C4-2B (cell line): ENCODE data around the gene RAB3B.

Source experiments
- ZFX ChIP-seq: fragments of 450-650 bp; IDR thresholded peaks from 2 replicates; pipeline ENCODE4 v1.6.1; 2017
- TF ChIP-seq, protein P1 (sequence below): fragments of 450-650 bp; conservative IDR thresholded peaks from 2 replicates; pipeline ENCODE4 v1.5.1; 2017; ENCODE audit warnings: mild to moderate bottlenecking

DNA sequence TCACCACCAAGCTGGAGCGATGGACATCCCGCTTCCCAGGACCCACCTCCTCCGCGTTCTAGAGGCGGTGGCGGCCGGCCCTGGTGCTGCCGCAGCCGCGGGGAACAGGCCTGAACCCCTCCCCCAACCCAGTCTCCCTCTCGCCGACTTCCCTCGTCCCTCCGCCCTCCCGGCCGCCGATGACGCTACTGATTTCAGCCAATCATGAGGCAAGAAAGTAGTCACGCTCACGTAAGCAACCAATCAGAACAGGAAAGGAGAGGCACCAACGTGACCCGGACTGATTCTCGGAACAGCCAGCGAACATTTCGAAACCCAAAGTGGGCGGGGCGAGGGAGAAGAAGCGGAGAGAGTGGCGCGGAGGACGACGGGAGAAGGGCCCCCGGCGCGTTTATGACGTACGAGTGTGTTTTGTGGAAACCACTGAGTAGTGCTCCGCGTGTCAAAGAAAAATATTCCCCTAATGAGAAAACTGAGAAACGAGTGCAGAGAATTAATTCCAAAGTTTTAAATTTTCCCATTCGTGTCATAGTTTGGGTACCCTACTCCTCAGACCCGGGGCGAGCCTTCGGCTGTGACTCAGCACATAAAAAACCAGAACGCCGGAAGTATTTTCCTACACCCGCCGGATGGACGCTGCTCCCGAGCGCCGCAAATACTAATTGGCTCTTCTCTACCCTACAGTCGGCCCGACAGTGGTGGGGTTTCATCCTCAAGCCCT, 111.7 kb downstream of the RAB3B start, which contains the start of gene NRDC:
- TF ChIP-seq, protein P1, sequence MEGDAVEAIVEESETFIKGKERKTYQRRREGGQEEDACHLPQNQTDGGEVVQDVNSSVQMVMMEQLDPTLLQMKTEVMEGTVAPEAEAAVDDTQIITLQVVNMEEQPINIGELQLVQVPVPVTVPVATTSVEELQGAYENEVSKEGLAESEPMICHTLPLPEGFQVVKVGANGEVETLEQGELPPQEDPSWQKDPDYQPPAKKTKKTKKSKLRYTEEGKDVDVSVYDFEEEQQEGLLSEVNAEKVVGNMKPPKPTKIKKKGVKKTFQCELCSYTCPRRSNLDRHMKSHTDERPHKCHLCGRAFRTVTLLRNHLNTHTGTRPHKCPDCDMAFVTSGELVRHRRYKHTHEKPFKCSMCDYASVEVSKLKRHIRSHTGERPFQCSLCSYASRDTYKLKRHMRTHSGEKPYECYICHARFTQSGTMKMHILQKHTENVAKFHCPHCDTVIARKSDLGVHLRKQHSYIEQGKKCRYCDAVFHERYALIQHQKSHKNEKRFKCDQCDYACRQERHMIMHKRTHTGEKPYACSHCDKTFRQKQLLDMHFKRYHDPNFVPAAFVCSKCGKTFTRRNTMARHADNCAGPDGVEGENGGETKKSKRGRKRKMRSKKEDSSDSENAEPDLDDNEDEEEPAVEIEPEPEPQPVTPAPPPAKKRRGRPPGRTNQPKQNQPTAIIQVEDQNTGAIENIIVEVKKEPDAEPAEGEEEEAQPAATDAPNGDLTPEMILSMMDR, result no peak
- peak; percentile 80 for TF ChIP-seq ZFX
